AG09319 (cell line): Measurements from ENCODE around the gene FYN.
"Not testable (repeated sequence)": the region's sequence is repeated elsewhere in the genome, so short reads cannot be mapped to it uniquely, and the experiment has no call there.

ENCODE experiments used
- DNase-seq: peaks from one replicate; pipeline ENCODE4 v3.0.0-alpha.2; 2010; ENCODE audit warnings: low read depth; ENCODE audit errors: extremely low read depth
- CTCF ChIP-seq: IDR thresholded peaks from 2 replicates; pipeline ENCODE4 v1.5.1; 2011; ENCODE audit warnings: low read depth, mild to moderate bottlenecking, inconsistent platforms, low read length, moderate library complexity

The FYN gene

GRCh38 chr6:111793711-111794111 lies 79.5 kb downstream of the FYN start:
- DNase-seq = no peak
- TF ChIP-seq CTCF = no peak

- no peak for TF ChIP-seq CTCF
- no peak for DNase-seq
Measured at GRCh38 chr6:111792914-111793700, 80.1 kb downstream of the FYN start.

GRCh38 chr6:111792241-111792640 lies 81.0 kb downstream of the FYN start:
- TF ChIP-seq CTCF = no peak
- no peak for DNase-seq

GRCh38 chr6:111791415-111791814 lies 81.8 kb downstream of the FYN start:
- no peak for TF ChIP-seq CTCF
- no peak for DNase-seq

- no peak for TF ChIP-seq CTCF
- no peak for DNase-seq
Measured at GRCh38 chr6:111789598-111789997, 83.7 kb downstream of the FYN start.

GRCh38 chr6:111788379-111789276 lies 84.6 kb downstream of the FYN start:
- DNase-seq = no peak
- no peak for TF ChIP-seq CTCF

- DNase-seq = not testable (repeated sequence)
Measured at GRCh38 chr6:111786151-111786550, 87.1 kb downstream of the FYN start.
